IPS-NIHi7 (cell line): ENCODE data around the gene TEX2.
"Not testable (repeated sequence)": the region's sequence is repeated elsewhere in the genome, so short reads cannot be mapped to it uniquely, and the experiment has no call there.

ENCODE experiments used
- DNase-seq: peaks from one replicate; pipeline ENCODE4 v3.0.0; 2012; ENCODE audit warnings: mixed read lengths; ENCODE audit errors: extremely low spot score

The TEX2 gene

DNA sequence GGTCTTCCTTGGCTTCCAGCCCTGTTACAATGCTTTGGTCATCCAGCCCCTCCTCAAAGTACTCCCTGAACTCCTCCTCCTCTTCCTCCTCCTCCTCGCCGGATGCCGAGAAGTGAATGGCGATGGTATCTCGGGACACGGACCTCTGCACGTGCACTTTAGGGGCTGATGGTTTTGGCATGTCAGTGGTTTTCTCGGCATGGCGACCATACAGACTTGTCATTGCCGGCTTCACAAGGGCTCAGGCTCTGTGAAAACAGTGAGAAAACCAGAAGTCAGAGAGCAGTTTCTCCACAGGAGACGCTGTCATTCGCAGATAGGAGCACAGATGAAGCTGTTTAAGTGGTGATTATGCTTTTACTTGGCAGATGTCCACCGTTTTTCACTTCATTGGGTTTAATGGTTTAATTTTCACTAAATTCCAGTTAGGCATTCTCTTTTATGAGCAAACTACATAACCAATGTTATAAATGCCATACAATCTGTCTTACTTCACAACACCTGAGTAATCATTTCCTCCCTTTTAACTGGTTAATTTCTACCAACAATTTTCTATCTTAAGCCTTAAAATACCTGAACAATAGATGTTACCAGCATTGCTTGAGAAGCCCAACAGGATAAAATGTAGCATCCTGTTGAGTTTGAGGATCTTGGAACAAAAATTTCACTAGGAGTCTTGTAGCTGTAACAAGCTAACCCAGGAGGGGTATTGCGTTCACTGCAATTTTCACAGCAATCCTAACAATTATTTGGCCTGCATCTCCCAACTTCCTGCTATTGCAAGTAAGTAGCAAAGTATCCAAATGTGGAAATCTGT lies 48.9 kb downstream of the TEX2 start:
- no peak for DNase-seq

DNA sequence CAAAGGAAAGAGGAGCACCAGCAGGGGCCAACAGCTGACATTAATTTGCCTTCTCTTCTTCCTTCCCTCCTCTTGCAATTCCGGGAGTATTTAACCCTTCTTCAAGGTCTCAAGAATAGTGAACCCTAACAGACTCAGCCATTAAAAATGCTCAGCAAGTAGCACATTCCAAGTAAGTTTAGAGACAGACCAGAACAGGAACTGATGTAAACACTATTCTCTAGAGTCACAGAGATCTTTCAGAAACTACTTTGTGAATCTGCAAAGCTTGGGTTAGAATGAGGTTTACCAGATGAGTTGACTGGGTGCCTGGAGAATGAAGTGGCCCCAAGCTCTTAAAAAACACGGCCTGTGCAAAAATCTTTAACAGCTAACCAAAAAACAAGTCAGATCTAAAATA lies 50.9 kb downstream of the TEX2 start:
- no peak for DNase-seq

DNA sequence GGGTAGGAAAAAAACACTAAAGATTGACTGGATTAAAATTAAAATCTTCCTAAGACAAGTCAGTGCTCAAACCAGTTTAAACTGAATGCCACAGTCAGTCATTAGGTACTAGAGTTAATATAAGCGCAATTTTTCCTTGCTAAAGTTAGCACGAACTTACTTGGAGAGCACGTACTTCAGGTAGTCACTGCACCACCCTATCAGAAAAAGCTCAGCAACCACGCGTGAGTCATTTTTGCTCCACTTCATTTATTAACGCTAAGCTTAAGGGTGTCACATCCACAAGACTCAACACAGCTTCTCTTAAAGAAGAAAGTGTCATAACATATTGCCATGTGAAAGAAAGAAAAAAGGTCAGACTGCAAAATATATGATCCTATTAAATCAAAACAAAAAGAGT lies 53.1 kb downstream of the TEX2 start:
- DNase-seq: no peak

DNA sequence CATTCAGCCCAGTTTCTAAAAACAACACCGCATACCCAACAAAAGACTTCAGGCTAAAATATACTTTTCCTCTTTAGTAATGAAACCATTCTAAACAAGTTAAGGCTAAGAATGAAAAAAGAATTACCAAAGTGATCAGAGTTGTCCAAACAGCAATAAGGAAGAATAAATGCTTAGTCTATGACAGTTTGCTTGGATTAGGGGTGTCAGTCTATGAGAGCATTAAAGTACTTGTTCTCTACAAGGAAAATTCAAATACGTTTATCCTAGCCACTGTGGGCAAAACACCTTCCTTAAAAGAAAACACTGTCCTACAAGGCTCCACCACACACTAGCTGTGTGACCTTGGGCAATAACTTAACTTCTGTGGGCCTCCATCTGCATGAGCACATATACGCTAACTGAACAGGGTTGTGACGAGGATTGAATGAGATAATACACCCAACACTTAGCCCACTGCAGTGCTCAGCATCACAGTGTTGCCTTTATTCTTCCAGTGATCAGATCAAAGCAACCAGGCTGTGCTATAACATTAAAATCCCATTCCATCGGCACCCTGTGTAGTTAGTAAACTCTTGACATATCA lies 53.6 kb downstream of the TEX2 start:
- DNase-seq: no peak

DNA sequence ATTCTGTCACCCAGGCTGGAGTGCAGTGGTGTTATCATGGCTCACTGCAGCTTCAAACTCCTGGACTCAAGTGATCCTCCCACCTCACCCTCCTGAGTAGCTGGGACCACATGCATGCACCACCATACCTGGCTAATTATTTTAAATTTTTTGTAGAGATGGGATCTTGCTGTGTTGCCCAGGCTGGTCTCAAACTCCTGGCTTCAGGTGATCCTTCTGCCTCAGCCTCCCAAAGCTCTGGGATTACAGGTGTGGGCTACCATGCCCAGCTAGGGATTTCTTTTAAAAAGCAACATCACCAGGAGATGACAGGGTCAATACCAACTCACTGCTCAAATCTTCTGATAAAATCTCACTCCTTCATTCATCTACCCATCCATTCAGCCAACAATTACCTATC lies 54.4 kb downstream of the TEX2 start:
- not testable (repeated sequence) for DNase-seq

DNA sequence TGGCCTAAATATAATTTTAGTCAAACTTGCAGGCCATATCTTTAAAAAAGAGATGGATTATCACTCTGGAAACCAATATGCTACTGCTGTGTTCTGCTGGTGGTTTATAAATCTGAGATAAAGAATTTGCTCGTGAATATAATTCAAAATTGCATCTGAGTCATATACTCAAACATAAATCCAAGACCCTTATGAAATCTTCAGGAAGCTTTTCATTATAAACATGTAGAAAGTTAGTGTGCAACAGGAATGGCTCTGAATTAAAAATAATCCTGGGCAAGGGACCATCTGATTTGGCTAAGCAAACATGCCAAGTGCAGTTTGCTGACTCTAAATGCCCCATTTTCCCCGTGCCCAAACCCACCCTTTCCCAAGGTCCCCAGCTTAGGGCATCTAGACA lies 57.3 kb downstream of the TEX2 start:
- no peak for DNase-seq

DNA sequence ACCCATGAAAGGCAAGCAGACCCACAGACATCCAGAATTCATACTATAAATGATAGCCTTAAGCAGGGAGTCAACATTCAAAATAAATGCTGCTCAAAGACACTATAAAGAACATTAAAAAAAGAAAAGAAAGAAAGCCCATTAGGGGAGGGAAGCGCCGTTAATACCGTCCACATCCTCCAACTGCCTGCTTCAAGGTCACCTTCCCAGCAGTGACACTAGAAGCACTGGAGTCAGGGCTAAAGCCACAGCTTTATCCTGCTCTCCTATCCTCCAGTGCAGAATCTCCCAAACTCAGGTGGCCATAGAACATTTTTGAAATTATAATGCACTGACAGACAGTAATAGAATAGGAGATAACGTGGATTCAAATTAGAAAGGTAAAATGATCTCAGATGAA lies 59.4 kb downstream of the TEX2 start:
- DNase-seq: no peak

DNA sequence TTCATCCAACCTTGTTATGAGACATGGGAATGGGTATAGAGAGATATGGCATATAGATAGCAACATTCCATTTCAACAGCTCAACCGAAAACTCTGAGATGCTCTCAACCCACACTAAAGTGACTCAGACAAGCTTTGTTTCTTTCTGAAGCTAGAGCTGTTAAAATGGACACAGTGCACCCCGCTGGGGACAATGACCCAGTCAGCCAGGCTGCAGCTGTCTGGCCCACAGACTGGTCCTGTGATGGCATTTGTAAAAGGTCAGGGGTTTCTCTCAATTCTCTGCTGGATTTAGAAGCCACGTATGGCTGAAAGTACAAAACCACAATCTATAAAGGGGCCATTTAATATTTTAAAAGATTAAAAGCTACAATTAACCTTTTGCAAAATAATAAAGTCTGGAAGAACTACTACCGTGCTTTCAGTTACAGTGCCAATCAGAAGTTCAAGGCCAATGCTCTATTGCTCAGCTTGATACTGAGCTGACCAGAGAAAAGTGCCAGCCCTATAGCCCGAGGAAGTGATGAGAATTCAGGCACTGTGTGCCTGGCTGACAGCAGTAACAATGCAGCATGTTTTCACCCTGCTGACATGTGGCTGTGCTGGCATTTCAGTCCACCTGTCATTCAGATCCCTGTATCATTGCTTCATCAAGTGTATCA lies 60.2 kb downstream of the TEX2 start:
- peak; percentile 39 for DNase-seq

DNA sequence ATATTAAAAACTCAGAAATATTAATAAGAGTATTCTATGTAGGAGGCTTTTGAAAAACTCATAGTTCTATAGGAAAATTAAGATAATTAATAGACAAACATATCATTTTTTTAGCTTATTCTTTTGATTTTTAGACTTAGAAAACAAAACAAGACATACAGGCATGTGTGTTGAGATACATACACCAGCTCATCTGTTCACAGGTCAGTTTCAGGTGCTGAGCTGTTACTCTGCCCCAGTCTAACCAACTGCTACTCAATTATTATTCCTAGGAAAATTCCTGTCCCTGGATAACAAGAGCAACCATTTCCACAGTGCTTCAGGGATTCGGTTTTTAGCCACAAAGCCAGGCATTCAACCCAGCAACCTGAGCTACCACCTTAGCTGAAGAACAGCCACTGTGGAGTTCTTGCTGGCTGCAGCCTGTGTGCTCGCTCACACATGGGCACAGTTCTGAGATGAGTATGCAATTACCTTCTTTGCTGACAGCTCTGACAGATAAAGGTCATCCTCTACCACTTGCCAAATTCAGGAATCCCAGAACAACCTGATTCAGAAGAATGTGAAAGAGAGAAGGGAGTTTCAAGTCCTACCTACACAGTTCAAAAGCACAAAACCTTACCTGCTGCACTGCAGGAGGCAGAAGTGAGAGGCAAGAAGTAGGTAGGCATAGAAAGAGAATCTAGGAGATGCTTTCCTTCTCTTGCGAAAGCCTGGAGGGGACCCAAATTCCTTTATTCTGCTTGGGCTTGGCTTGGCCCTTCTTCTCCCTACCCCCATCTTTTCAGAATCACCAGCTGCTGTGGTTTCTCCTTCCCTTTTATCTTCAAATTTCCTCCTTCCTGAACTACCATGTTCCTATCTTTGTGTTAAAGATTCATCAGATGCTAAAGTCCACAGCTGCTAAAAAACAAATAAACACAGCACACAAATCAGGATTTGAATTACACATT lies 62.7 kb downstream of the TEX2 start:
- no peak for DNase-seq

DNA sequence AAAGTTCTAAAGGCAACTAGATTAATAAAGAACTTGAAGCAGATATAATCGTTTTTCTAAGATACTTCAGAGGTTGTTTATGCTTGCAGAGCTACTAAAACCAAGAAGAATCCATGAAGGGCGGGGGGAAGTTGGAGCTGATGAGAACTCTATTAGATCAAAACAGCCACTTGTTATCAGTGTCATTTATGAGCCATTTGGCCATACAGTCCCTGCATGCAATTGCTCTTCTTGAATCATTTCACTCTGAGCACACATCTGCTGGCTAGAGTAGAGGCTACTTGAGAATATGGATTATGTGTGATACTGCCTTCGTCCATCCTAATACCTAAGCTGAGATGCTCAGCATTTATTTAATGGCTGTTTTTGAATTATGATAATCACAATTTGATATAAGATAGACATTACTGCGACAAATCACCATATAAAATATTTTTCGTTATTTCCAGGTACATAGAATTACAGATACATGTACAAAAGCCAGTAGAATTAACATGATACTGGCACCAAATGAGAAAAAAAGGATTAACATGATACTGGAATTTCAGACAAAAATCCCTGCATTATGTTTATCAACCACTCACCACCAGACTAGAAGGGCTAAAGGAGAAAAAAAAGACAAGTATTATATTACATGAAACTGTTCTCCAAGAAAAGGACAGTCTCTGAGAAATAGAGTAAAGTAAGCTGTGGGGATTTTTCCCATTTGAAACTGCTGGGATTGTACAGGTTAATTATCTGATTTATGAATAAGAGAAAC lies 64.5 kb downstream of the TEX2 start:
- DNase-seq: no peak

DNA sequence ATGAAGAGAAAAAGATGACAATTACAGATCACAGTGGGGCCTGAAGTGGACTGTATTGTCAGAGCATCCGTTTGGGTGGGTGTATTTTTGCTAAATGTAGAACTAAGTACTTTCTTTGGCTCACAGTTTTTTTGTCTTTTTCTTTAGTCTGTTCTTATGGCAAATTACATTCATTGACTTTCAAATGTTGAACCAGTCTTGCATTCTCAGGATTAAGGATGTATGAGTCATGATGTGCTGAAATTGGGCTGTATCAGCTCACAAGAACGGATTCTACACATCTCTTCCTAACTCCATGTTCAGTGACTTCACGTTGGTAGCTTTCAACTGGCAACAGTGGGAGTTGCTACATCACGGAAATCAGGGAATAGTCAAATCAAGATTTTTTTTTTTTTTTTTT lies 66.5 kb downstream of the TEX2 start:
- no peak for DNase-seq

DNA sequence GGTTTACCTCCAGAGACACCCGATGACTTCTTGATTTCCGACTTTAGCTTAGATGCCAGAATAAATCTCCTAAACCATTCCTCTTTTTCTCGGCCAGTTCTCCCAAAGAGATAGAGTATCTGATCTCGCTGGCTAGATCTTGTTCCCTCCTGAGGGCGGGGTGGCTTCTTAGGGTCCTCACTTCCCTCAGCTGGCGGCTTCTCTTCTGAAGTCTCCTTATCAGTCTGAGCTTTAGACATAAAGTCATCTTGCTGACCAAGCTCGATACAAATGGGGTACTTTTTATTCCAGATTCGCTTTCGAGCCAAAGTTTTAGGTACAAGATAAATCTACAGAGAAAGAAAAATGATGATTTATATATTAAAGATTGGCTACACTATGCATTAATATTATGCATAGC lies 69.5 kb downstream of the TEX2 start:
- no peak for DNase-seq

DNA sequence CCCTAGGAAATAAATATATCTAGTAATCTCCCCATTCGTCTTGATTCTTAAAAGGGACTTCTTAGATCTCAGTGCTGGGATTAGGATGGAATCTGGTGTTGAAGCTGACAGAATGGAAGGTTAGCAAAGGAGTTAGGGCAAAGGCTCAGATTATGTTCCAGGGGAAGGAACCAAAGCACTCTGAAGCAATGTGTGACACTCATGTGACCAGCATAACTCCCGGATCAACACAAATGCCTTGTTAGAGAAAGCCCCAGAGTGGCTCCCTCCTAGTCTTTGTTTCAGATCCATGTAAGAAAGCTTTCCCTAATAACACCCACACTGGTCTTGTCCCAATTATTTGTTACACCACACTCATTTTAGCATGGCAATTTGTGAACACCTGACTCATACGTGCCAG lies 70.5 kb downstream of the TEX2 start:
- no peak for DNase-seq

DNA sequence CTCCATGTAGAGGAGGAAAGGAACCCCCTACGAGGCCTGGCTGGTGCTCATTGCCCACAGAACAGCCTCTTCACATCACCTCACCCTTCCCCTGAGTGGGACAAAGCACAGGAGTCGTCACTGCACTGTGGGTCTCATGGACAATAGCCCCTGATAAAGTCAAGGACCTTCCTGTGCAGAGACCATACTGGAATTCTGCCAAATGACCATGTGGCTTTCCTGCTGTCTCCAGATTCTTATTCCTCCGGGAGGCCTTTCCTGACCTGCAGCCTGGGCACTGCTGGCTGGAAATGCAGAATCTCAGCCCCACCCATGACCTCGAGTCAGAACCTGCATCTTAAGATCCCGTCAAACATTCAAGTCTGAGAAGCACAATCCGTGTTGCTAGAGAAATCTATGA lies 72.6 kb downstream of the TEX2 start:
- DNase-seq: no peak

DNA sequence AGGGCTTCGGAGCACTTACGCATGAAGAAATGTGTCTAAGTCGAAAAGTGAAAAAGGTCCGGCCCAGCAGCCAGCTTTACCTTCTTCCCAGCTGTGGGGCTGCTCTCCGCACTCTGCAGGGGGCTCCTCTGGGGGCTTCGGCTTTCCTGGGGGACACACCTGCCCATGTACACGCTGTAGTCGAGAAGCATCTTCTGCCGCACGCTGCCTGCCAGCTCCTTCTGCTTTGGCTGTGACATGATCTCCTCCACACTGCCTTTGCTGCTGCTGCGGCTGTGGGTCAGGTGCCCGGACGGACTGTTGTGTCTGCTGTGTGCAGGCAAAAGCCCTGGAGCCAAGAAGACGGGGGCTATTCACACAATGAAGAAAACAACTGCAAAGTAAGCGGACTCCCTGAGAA lies 75.0 kb downstream of the TEX2 start:
- DNase-seq: no peak

DNA sequence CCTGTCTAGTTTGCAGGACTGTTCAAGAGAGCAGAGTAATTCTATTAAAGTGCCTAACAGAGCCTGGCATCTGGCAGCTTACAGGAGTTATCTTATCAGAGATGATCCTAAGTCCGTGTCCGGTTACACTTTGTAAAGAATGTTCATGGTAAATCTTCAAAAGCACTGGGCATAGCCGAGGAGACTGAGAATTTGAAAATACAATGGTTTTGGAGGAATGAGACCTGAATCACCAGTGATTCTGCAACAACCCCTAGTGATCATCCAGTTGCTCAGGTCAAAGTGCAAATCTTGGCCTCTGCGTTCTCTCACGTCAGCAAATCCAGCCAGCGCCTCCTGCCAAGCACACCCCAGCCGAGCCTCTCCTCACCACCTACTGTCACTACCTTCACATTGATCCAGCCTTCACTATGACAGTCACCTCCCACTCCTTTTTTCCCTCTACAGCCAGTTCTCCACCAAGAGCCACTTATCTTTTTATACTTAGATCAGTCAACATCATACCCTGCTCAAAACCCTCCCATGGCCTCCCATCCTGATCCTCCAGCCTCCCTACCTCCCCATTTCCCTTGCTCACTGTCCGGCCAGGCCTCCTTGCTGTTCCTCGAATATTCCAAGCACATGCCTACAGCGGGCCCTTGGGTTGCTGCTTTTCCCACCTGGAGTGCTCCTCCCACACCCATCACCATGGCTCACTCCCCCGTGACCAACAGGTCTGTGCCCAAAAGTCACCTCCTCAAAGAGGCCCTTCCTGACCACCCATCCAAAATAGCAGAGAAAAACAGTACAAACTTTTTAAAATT lies 75.8 kb downstream of the TEX2 start:
- no peak for DNase-seq

DNA sequence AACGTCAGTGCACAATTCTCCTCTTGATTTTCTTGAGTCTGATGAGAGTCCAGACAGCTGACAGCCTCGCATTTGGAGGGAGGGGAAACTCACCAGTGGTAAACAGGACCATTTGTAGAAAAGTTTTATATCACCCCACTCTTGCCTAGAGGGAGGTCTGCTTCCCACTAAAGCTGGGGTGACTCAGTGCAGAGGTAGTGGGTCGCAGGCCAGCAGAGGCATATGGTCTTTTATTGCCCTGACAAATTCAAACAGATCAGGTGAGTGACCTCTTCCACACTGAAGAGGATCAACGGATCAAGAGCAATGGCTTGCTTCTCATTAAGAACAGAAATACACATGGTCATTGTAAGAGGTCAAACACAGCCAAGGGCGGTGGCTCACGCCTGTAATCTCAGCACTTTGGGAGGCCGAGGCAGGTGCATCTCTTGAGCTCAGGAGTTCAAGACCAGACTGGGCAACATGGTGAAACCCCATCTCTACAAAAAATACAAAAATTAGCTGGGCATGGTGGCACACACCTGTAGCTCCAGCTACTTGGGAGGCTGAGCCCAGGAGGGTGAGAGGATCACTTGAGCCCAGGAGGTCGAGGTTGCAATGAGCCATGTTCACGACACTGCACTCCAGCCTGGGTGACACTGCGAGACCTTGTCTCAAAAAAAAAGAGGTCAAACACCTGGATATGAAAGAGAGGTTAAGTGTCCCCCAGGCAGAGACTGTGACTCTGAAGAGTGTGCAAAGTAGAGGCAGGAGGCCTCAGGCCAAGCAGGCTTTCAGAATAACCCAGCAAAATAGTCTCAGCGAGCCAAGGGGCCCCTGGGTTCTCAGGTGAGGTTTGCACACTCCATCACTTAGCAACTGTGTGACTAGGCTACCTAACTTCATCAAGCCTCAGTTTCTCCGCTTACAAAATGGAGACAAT lies 76.6 kb downstream of the TEX2 start:
- no peak for DNase-seq

DNA sequence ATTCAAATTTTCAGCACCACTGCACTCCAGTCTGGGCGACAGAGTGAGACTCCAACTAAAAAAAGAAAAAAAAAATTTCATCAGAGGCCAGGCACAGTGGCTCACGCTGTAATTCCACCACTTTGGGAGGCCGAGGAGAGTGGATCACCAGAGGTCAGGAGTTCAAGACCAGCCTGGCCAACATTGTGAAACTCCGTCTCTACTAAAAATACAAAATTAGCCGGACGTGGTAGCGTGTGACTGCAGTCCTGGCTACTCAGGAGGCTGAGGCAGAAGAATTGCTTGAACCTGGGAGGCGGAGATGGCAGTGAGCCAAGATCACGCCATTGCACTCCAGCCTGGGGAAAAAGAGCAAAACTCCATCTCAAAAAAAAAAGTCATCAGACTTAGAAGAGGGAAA lies 77.5 kb downstream of the TEX2 start:
- DNase-seq: not testable (repeated sequence)

DNA sequence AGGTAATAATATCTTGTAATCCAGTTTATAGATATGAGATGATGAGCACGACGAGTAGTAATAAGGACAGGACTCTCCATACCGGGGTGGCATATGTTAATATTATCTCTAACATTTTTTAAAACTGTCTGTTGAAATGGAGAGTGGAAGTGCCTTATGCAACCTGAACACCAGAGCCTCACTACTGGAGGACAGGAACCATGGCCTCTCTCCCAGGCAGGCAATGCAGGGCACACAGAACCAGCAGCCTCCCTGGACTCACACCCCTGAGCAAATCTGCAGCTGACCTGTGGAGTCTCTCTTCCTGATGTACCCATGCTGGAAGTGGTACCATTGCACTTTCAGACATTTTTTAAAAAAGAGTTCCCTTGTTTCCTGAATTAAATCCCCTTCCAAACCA lies 78.0 kb downstream of the TEX2 start:
- no peak for DNase-seq
